VCaP (cell line): Measurements from ENCODE around the gene DDN.

Experiments used
- H3K27ac ChIP-seq: fragments of 450-650 bp; 2 replicates; pipeline ENCODE4 v1.5.1; 2017
- TF ChIP-seq, protein P1 (sequence below): fragments of 450-650 bp; conservative IDR thresholded peaks from 2 replicates; pipeline ENCODE4 v1.5.1; 2017; ENCODE audit warnings: mild to moderate bottlenecking, moderate library complexity

The DDN gene

DNA sequence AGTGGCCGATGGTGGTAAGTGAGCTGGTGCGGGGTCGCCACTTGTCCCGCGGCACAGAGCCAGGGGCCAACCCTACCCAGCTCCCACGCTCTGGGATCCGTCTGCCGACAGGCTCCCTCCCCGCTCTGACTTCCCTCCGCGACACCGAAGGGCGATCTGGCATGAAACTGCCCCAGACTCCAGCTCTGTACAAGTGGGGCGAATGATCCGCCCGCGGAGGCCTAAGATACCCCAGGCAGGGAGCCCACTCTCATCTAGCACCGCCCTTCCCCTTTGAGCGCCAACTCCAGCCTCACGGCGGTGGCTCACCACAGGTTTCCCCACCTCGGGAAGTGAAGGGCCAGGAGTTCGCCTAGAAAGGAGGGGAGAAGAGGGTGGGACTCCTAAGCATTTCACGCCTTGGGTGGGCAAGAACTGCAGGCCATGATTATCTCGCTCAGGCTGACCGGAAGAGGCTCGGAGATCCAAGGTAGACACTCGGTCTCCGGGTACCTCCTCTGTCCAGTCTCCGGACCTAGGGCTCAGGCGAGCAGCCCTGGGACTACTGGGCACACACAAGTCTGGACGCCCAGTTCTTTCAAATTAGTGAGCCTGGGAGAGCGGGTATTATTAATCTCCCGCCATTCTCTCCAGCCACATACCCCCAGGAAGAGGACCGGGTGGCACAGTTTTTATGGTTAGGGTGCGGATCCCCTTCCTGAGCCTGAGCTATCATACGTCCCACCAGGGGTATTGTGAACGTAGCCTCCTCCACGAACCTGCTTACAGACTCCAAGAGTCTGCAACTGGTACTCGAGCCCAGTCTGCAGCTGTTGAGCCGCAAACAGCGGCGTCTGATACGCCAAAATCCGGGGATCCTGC, 20.2 kb downstream of the DDN start:
- no peak overlapping the region for H3K27ac ChIP-seq
- TF ChIP-seq, protein P1, sequence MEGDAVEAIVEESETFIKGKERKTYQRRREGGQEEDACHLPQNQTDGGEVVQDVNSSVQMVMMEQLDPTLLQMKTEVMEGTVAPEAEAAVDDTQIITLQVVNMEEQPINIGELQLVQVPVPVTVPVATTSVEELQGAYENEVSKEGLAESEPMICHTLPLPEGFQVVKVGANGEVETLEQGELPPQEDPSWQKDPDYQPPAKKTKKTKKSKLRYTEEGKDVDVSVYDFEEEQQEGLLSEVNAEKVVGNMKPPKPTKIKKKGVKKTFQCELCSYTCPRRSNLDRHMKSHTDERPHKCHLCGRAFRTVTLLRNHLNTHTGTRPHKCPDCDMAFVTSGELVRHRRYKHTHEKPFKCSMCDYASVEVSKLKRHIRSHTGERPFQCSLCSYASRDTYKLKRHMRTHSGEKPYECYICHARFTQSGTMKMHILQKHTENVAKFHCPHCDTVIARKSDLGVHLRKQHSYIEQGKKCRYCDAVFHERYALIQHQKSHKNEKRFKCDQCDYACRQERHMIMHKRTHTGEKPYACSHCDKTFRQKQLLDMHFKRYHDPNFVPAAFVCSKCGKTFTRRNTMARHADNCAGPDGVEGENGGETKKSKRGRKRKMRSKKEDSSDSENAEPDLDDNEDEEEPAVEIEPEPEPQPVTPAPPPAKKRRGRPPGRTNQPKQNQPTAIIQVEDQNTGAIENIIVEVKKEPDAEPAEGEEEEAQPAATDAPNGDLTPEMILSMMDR: no peak

DNA sequence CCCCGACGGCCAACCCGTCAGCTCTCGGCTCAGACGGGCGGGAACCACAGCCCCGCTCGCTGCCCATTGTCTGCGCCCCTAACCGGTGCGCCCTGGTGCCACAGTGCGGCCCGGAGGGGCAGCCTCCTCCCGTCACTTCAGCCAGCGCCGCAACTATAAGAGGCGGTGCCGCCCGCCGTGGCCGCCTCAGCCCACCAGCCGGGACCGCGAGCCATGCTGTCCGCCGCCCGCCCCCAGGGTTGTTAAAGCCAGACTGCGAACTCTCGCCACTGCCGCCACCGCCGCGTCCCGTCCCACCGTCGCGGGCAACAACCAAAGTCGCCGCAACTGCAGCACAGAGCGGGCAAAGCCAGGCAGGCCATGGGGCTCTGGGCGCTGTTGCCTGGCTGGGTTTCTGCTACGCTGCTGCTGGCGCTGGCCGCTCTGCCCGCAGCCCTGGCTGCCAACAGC, 20.9 kb downstream of the DDN start, which contains the start of gene WNT1:
WNT1 (plus strand) TSS at position 32 of the 450 bp plus-strand sequence; CDS start at position 361, 329 bp downstream.
- TF ChIP-seq, protein P1: peak; percentile 56
- H3K27ac ChIP-seq: no peak within 1 kb of the TSS

DNA sequence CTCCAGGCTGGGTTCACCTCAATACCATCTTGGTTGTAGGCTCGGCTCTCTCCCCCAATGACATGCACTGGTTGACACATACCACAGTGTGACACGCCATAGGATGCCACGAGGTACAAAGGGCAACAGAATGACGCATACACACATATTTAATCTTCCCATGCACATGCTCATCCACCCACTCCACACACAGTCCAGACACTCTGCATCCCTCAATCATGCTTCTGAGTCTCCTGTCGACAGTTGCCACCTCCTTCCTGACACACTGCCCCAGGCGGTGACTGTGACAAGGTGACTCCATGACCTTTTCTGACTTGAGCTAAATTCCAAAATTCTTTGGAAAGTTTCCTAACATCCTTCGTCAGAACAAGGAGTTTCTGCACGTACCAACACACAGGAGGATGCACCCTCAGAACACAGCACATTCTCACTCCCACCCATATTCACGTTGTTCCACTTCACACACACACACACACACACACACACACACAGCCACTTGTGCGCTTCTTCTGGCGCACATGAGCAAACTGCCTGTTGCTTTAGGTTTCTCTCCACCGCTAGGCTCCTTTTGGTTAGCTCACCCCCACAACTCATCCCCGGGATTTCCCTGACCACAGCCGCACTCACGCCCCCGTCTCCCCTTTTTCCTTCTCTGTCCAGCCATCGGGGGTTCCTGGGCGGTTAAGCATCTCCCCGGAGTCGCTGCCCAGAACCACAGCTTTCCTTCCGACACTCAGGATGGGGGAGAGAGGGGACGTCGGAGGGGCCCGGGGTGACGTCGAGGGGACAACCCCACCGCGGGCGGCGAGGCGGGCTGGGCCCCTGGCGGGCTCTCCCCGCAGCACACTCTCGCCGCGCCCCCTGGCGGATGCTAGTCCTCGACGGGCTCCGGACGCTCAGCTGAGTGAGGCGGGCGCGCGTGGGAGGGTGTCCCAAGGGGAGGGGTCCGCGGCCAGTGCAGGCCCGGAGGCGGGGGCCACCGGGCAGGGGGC, 21.6 kb downstream of the DDN start:
- no peak overlapping the region for H3K27ac ChIP-seq
- TF ChIP-seq, protein P1: peak; percentile 88

DNA sequence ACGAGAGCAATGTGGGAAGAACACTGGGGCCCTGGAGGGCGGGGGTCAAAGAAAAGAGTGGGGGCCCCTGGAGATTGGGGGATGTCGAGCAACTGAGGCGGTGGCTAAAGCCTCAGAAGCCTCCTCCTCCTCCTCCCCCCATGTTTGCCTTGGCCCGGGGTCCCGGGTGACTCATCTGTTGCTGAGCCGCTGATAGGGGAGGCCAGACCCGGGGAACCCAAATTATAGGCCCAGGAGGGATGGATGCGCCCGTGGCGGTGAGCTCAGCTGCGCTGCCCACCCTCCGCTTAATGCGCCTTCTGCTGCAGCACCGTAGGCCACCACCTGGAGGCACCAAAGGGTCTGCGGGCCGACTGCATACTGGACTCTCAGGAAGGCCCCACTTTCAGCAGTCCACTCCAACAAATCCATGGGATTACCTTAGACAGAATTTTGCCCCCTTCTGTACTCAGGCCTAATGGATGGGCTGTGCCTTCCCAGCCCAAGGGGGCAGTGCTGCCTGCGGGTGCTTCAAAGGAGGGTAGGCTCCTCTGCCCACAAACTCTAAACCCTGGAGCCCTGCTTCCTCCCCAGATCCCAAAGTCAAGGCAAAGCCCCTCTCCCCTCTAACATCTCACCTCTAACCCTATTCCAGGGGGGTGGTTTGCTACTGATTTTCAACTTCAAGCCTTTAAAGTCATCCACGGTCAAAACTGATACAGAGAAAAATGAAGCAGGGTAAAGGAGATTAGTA, 25.1 kb downstream of the DDN start:
- TF ChIP-seq, protein P1: peak; percentile 28
- H3K27ac ChIP-seq: no peak overlapping the region

DNA sequence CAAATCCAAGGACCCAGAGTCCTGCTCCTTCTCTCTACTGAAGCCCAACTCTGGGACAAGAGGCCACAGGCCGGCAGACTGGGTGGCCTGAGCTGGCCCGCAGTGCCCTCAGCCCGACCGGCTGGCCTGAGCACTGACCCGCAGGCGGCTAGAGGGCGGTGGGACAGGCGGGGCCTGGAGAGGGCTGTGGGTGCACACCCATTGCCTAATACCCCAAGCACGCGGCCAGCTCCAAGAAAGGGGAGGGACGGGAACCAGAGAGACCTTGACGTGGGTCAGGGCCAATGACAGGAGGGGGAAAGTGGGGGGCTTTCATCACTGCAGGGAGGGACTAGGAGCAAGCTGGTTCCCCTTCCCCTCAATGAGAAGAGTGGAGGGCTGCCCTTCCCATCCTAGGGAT, 25.6 kb downstream of the DDN start:
- H3K27ac ChIP-seq: no peak overlapping the region
- TF ChIP-seq, protein P1: no peak

DNA sequence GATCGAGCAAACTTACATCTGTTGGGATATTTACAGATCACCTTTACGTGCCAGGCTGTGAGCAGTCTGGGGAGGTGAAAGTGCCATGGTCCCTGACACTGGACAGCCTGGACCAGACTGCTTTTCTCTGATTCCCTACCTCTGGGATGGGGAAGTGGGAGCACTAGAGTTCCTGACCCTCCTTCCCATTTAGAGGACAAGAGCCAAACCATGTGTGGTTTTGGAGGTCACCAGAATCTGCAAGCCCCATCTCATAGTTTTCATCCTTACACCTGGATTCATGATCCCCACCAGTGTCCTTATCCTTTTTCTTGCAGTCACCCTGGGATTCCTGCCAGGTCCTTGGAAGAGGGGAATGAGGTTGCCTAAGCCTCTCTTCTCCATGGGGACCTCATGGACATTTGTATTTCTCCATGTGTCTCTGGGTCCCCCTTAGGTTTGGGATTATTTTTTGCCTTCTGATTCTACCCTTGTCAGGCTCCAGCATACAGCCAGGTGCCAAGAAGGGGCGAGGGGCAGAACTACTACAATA, 26.2 kb downstream of the DDN start:
- no peak overlapping the region for H3K27ac ChIP-seq
- TF ChIP-seq, protein P1: no peak
